Thyroid gland (tissue), 4 donors: ENCODE measurements around the gene BCAS1.

Source experiments
- POLR2A ChIP-seq, 2 donors: fragments of 450-650 bp; IDR thresholded peaks; one replicate each; pipeline ENCODE4 v1.6.1; 2017; ENCODE audit warnings: antibody characterized with exemption in 2 of 2, mild to moderate bottlenecking in 2 of 2, moderate library complexity in 1 of 2
- TF ChIP-seq, protein P1 (sequence below), 6 experiments: fragments of 200-600 bp in 3 of 6; fragments of 450-650 bp in 3 of 6; sonication (generic) in 3 of 6; IDR thresholded peaks; one replicate each; pipeline ENCODE4 v1.5.1; 2016 to 2019; ENCODE audit warnings: antibody characterized with exemption in 6 of 6, mild to moderate bottlenecking in 2 of 6, inconsistent platforms in 1 of 6, moderate library complexity in 1 of 6

DNA sequence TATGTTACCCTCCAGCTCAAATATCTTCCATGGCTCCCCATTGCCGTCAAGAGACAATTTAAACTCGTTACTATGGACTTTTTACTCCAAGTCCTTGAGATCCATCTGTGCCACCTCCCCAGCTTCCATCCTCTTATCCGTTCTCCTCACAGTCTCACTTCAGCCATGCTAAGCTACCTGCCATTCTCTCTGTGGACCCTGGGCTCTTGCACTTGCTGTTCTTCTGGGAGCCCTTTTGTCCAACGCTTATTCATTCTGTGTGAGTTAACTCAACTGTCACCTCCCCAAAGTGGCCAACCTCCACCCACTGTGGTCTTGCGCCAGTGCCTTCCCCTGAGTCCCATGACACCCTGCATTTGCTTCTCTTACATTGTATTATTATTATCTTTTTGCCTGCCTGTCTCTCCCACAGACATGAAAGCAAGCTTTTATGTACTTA lies 132.4 kb downstream of the BCAS1 start:
- TF ChIP-seq, protein P1, sequence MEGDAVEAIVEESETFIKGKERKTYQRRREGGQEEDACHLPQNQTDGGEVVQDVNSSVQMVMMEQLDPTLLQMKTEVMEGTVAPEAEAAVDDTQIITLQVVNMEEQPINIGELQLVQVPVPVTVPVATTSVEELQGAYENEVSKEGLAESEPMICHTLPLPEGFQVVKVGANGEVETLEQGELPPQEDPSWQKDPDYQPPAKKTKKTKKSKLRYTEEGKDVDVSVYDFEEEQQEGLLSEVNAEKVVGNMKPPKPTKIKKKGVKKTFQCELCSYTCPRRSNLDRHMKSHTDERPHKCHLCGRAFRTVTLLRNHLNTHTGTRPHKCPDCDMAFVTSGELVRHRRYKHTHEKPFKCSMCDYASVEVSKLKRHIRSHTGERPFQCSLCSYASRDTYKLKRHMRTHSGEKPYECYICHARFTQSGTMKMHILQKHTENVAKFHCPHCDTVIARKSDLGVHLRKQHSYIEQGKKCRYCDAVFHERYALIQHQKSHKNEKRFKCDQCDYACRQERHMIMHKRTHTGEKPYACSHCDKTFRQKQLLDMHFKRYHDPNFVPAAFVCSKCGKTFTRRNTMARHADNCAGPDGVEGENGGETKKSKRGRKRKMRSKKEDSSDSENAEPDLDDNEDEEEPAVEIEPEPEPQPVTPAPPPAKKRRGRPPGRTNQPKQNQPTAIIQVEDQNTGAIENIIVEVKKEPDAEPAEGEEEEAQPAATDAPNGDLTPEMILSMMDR (IDR thresholded peaks at IDR 0.05) = no peak
- TF ChIP-seq POLR2A (IDR thresholded peaks at IDR 0.05) = no peak
